NCI-H774 (cell line): ENCODE measurements around the gene KIF5C.
"Not testable (repeated sequence)": the region's sequence is repeated elsewhere in the genome, so short reads cannot be mapped to it uniquely, and the experiment has no call there.

Experiments used
- DNase-seq: peaks from one replicate; lab custom pipeline; 2025; lab: John Stamatoyannopoulos, UW

The KIF5C gene

GRCh38 chr2:148966438-148966758 lies 91.4 kb downstream of the KIF5C start:
- no peak for DNase-seq

DNA sequence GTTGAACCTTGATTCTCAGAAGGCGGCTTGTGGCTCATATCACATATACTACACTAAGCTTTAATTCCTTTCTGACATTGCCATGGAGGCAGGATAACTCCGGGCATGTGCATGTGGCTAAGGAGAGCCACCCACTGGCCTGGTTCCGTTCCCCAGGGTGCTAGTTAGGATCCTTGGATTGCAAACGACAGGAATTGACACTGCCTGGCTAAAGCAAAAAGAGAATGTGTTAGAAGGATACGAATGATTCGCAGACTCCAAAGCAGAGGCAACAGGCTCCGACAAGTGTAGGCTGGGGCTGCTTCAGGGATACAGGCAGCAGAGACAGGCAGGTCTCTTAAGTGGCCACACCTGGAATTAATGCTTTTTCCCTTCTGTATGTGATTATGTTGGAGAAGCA lies 92.0 kb downstream of the KIF5C start:
- no peak for DNase-seq

DNA sequence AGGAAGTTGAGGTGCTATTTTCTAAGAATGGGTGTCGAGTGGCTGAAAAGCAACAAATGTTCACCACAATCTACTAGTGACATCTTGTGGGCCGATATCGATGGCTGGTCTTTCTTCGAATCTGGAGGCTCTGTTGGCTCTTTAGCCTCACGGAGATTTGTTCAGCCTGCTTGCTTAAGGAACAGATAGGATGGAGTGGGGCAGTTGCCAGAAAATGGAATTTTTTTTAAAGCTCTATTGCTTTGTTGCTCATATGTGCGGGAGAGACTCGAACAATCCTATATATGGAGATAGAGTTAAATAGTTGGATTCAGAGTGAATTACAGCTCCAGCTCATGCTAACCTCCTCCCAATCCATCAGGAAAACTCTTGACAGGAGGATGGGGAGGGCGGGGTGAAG lies 92.6 kb downstream of the KIF5C start:
- no peak for DNase-seq

DNA sequence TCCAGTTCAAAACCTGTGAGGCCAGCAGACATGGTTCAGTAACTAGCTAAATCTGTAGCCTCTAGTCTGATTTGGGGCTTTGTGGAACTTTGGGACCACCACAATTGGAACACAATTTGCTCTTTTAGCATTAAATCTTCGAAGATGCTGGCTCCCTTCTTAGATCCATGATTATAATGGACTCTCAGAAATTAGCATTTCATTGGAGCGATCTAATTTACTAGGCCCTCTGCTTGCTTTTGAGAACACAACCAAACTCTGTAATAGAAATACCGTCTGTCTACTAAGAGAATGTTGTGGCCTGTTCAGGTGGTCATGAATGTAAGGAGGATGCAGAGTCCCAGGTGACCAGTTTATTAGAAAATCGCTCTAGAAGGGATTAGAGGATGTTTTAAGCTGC lies 93.3 kb downstream of the KIF5C start:
- DNase-seq, result no peak

DNA sequence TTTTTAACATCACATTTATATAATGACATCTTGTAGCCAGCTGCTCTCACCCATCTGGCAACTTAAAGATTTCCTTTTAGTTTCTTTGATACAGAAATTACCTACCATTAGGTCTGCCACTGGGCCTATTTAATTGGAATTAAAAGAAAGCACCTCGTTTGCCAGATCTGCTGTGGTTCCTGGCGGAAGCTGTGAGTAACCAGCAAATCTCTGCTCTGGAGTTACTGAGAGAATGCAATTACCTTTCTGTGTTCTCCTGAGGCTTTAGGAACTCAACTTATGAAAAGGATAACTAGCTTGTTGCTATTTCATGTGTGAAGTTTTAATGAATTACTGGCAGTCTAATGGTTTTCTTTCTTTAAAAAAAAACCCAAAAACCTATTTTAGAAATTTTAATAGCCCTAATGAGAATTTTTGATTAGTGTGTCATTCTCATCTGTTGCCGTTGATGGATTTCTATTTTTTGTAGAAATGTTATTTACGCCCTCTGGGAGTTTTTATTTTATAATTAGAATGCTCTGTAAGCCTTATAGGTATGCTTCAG lies 93.8 kb downstream of the KIF5C start:
- DNase-seq, result no peak

GRCh38 chr2:148969659-148970061 lies 94.6 kb downstream of the KIF5C start:
- DNase-seq, result no peak

DNA sequence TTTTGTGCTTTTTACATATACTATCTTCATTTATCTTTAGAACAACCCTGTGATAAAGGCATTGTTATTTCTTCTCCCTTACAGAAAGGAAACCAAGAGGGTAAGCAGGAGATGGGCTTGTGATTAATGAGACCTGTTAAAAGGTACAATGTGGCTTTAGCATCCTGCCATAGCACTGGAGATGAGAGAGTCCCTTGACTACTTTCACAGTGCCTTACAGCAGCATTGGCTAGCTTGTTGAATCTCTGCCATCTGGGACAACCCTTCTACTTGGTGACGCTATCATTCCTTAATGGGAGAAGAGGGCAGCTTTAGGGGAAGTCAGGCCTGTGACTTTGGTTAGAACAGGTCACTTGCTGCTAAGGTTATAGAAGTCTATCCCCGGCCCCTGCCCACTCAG lies 95.4 kb downstream of the KIF5C start:
- no peak for DNase-seq

DNA sequence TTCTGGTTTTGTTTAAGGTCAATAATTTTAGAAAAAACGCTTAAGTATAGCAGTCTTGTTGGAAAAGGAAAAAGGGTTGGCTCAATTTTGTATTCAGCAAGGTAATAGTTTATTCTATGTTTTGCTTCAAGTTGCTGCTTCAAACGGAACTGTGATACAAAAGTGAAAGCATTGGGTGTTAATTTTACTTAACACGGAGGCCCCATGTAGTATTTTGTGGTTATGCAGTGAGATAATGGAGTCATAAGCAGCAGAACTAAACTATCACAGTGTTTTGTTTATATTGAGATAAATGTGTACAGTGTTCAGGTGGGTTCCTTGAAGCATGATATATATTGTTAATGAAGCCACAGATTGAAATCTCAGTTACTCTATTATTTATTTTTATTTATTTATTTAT lies 96.5 kb downstream of the KIF5C start:
- DNase-seq, result no peak

DNA sequence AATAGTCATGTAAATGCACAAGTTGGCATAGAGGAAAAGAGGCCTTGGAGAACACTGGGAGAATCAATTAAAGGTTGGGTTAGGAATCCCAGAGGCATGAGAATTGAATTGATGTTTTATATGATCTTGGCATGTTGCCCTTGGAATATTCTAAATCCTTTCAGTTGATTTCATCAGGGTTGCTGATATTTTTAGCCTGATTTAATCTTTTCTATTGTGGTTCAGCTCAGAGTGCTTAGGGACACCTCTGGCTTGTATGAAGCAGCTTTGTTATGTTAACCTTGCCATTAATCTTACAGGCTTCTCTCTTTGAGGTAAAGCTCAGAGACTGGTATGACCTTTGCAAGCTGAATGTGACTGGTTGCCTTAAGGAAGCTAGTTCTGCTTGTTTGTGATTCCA lies 99.1 kb downstream of the KIF5C start:
- no peak for DNase-seq

DNA sequence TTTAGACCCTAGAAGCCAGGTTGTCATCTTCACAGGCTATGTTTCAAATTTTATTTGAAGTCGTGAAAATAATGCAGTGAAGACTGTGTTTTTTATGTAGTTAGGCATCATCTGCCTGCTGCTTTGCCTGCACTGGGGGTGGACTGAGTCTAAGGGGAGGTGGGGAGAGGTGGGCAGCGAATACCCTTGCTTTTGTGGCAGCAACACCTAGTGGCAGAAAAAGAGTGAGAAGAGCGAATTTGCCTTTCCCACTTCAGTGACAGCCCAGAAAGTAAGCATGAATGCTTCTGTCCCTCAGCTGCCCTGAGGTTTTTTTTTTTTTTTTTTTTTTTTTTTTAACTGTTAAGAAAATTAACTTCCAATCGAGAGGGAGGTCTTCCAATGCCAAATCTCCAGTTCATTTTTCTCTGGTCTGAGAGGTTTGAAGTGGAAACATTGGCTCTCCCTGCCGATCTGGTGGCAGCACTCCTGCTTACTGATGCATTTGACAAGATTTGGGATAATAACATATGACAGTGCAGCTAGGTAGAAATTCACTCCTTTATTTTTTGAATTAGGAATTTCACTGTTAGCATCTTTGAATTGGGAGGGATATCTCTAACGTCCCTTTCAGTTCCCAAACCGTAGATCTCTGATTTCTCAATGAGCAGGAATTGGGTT lies 103.1 kb downstream of the KIF5C start:
- DNase-seq, result no peak

- no peak for DNase-seq
These were observed 103.7 kb downstream of the KIF5C start for GRCh38 chr2:148978706-148979105.

- DNase-seq, result no peak
These were observed 104.3 kb downstream of the KIF5C start for GRCh38 chr2:148979164-148979918.

- peak; percentile 38 for DNase-seq
These were observed 104.9 kb downstream of the KIF5C start for GRCh38 chr2:148979919-148980277.

DNA sequence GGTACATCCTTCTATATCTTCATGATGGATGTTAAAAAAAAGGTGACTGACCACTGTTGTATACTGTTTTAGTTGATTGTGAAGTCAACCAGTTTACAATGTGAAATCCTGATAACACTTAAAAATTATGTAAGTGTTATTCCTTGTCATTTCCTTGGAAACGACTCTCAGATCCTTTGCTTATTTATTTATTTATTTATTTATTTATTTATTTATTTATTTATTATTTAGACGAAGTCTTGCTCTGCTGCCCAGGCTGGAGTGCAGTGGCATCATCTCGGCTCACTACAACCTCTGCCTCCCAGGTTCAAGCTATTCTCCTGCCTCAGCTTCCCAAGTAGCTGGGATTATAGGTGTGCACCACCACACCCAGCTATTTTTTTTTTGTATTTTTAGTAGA lies 105.5 kb downstream of the KIF5C start:
- not testable (repeated sequence) for DNase-seq

DNA sequence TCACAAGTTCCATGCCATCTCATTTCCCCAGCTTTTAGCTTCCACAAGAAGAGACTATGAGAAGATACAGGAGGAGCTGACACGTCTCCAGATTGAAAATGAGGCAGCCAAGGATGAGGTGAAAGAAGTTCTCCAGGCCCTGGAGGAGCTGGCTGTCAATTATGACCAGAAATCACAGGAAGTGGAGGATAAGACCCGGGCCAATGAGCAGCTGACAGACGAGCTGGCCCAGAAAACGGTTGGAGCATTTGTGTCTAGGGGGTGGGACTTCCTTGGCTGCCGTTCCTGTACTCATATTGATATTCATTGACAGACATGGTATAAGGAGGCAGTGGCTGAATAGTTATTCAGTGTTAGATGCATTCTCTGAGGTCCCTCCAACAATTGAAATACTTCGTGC lies 106.3 kb downstream of the KIF5C start:
- DNase-seq, result no peak

DNA sequence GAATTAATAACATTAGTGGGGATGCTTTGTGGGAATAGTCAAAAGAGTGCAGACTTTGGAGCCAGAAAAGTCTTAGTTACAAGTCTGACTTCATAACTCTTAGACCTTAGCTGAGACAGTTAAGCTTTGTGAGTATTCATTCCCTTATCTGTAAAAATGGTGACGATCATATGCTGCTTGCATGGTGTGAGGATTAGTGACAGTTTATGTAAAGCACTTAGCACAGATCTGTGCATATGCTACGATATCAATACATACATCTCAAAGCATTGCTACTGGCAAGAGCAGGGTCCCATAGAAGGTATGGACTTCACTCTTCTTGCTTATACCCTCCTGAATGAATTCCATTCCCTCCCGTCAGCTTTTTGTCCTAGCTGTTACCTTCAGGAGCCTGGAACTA lies 106.8 kb downstream of the KIF5C start:
- DNase-seq, result no peak

DNA sequence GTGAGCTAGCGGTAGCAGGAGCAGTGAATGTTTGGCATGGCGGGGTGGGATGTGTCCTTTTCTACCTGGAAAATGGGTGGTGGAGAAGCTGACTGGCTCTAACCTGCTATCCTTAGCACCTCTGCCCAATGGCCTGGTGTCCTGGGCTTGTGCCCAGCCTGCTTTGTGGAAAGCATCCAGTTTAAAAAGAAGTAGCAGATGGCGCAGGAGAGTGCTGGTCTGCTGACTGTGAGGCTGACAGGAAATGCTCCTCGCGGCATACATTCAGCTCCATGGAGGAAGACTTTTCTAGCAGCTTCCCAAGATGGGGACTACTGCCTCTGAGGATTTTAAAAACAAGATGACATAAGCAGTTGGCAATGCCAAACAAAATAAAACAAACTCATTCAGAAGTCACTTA lies 107.3 kb downstream of the KIF5C start:
- DNase-seq, result no peak

GRCh38 chr2:148983896-148984295 lies 108.9 kb downstream of the KIF5C start:
- no peak for DNase-seq

DNA sequence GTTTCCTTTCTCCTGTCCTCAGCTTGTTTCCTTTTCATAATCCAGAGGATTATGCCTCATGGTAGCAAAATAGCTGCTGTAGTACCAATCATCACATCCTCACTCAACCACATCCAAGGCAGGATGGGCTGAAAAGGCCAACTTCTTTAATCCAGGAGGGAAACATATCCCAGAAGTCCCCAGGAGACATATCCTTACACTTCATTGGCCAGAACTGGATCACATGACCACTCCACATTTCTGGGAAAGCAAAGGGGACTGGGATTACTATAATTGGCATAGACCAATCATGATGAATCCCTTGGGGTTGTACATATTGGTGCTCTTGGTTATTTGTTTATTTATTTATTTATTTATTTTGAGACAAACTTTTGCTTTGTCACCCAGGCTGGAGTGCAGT lies 109.4 kb downstream of the KIF5C start:
- DNase-seq, result no peak

GRCh38 chr2:148987286-148987685 lies 112.3 kb downstream of the KIF5C start:
- no peak for DNase-seq

DNA sequence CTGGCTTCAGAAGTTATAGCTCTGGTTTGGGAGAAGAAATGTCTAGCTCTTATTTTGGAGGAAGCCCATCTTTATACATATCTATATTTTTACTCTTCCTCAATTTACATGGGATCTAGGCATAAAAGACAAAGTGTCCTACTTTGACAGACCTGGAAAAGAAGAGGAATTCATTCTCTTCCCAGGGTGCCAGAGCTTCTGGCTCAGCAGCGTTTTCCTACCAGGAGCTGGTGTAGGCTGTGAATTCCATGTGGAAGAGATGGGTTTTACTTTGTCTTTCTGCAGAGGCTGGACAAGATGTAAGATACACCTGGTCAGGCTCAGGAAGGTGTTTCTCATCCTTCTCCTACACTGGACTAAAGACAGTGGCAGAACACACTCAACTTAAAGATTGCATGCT lies 113.3 kb downstream of the KIF5C start:
- no peak for DNase-seq

- DNase-seq, result peak; percentile 64
These were observed 115.0 kb downstream of the KIF5C start for GRCh38 chr2:148989882-148990493.

- DNase-seq, result no peak
These were observed 115.9 kb downstream of the KIF5C start for GRCh38 chr2:148990968-148991367.
